SKM-1 treated with dmso at 0.1 percent for 144 hours (cell line): ENCODE results near the gene HOXA6.

Experiments
- DNase-seq: peaks from one replicate; lab custom pipeline; 2025; ENCODE audit not compliant: unreplicated experiment; lab: John Stamatoyannopoulos, UW

HOXA6 gene

DNA sequence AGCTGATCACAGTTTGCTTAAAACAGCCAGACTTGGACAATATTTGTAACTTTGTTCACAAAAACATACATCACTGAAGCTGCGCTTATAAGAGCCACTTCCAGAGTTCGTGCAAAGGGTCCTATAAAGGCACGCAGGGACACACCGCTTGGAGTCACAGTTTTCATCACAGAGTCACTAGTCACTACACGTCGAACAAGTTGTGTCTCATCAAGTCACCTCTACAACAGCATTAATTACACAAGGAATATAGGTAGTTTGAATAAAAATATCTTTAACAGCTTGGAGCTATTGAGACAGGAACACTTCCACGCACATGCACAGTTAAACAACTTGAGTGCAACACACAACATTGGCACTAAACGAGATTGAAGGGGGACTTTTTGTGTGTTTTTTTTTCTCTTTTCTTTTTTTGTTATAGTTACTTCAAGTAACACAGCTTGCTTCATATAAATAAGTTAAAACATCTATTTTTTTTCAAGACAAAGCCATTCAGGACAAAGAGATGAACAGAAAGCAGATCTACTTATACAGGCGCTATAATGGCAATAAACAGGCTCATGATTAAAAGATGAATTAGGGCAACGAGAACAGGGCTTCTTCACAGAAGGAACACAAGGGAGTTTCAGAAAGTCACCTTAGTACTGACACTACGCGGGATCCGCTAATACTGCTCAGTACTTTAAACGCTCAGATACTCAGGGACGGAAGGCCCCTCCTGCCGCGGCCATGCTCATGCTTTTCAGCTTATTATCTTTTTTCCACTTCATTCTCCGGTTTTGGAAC is 6.2 kb downstream of the HOXA6 start:
- DNase-seq: no peak

DNA sequence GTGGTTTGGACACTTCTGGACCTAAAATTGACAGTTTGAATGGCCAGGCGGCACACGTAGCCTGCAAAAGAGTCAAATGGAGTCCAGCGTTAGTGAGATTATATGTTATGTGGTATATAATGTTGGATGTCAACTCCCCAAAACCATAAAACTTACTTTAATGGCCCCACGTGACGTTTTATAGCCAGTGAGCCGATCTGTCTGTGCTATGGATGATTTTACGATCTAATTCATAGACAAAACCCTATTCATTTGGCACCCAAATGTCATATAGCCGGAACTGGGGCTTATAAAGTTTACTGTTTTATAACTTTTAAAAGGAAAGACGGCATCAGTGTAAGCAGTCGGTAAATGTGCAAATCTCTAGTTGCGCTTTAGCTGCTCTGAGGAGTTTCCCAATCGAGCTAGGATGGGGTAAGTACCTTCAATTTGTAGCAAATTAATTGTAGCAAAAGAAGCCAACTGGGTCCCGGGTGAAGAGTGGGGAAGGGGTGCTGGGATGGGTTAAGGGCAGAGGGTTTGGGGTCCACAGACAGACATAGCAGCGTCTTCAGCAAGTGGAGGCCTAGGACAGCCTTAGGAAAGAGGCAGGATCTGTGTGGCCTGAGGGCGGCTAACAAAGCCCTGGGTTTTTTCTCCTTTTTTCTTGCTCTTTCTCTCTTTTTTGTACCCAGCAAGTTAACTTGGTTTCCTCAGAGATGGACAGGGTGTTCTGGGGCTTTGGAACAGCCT is 7.3 kb downstream of the HOXA6 start:
- DNase-seq: no peak

DNA sequence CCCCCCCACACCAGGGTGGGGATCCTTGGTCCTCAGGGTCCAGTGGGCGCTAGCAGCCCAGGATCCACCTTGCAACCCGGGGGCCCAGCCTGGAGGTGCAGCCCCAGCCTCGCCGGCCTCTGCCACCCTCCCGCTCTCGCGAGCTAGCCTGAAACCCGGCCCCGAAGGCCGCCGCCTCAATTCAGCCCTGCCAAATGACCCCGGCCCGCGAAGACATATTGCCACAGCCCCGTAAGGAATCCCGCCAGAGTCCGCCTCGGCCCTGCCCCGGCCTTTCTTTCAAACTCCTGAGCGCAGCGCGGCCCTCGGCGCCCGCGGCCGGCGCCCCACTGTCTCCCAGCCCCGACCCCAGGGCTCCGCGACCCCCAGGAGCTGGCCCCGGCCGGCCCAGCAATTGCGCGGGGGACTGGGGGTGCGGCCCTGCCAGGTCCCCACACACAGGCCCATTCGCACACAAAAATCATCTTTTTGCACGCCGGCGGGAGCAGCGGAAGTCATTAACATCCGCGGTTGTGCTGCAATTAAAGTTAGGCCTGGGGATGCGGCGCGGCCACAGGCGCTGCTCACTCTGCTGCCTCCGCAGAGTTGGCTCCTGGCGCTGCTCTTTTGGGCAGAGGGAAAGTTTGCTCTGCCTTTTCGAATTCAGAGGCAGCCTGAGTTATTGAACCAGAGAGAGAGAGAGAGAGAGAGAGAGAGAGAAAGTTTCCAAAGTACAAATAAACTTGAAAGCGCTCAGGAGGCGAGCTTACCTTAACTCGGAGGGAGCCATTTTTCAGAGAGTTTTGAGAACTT is 8.0 kb downstream of the HOXA6 start:
- no peak for DNase-seq

DNA sequence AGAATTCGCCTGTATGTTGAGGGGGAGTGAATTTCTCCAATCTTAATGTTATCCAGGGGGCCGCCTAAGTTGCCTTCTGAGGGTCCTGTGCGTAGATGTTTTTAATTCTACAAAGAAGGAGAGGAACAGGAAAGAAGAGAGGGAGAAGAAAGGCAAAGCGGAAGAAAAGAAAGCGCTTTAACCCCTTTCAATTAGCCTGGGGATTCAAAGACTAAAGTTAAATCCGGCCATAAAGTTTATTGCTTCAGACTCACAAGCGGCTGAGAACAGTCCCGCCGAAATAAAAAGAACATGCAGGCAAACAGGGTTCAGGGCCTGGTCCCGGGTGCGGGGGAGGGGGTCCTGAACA is 8.6 kb downstream of the HOXA6 start:
- DNase-seq: no peak

DNA sequence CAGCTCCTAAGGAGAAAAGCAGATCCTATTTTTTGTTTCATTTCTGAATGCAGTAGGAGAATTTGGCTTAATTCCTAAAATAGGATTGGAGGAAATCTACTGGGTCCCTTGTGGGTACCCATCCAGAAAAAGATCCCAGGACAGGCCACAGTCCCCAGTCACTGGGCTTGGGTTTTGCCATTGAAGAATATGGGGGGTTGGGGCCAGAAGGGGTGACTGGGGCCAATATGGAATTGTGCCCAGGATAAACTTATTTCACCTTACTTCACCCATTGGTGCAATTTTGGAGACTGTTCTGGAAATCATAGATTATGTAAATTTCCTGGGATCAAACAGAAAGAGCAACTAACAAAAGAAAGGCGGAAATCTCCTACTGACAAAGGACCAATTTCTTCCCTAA is 9.1 kb downstream of the HOXA6 start:
- DNase-seq: no peak

DNA sequence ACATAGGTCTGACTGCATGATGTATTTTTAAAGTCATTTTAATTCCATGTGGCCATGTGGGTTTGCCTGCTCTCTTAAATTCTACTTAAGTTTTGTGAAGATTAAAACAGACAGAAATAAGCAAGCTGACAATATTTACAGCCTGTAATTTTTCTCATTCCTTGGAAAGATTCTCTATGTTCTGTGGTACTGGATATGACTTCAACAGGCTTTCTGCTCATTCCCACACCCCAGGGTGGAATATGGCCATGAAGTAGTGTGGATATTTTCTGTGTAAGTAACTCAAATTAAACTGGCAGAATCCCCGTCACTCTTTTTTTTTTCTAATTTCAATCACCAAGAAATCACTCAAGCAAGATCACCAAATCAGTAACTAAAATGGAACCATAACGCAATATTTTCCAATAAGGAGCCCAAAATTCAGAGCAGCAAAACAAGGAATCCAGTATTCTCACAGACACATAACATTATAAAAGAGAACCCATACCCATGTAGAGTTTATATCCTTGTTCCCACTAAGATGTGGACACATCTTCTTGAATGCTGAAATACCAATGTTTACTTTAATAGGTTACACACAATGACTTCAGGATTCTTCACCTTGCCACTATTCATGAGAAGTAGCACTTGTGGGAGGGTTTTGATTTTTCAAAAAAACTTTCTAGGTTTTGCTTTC is 9.8 kb downstream of the HOXA6 start:
- no peak for DNase-seq

DNA sequence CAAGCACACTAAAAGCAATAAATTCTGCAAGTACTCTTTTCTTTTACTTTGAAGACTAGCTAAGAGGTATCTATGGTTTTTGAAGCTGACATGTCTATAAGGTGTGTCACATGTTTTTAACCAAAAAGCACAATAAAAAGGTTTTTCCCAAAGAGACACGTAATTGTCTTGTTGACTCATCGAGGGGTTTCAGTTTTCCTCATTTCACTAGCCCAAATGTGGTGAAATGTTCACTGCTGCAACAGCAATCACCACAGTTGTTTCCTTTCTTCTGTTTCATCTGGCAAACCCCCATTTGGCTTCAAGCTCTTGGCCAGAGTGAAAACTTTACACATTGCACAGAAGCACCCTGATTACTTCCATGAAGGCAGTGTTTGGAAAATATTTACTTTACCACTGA is 13.2 kb downstream of the HOXA6 start:
- peak; percentile 53 for DNase-seq

DNA sequence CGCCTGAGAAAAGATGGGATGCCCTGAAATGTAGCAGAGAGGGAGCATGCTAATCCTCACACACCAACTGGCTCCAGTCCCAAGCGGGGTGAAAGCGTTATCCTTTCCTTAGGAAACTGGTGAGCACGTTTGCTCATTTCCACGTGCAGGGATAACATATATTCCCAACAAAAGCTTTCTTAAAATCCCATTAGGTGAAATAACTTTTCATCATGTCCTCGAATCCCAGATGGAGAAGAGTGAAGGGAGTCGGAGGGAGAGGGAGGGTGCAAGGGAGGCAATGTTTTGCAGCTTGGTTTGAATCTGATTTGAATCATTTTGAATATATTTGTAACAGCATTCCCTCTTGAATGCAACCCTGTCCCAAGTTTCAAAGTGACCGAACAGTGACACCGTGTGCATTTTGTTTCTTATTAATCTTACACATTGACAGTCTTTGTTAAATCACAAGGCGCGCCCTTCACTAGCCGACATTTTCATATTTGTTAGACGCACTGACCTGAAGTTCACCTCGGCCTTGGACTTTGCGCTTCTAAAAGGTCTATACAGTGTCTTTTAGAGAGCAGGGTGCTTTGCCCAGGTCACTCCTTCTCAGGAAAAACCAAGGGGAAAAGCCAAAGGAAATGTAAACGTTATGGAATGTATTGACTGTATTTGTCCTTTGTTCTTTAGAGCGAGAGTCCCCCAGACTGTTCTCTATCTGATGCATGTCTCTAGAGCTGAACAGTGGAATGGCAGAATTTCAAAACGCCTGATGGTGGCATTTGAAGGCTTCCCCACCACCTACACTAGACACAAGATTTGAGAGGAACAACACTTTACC is 14.0 kb downstream of the HOXA6 start:
- DNase-seq: no peak

DNA sequence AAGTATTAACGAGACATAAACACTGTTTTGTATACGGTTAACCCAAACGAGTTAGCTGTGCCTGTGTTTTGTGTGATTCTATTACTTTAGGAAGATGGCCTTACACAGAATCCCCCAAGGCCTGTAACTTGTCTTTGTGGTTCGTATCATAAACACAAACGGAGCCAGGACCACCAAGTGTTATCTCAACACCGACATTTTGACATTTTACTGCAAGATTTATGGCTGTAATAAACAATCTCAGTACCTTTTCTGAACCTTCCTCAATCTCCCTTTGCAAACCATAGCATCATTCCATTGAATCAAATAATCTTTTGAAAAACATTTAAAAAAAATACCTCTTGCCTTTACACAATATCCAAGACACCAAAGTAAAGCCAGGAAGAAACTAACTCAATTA is 14.6 kb downstream of the HOXA6 start:
- DNase-seq: no peak

DNA sequence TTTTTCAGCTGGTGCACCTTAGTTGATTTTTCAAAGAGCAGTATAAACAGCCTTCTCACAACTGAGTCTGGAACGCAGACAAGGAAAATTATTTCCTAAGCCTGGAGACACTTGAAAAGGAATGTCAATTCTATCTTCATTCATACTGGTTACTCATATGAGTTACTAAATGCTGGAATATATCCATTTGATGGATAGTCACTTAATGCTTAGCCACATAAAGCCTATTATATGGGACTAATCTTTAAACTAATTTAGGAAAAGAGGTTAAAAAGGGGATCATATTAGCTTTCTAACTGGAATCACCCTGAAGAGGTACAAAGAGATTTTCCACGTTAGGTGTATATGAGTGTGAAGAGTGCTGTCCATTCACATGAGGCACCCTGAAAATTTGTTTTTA is 15.4 kb downstream of the HOXA6 start:
- no peak for DNase-seq

DNA sequence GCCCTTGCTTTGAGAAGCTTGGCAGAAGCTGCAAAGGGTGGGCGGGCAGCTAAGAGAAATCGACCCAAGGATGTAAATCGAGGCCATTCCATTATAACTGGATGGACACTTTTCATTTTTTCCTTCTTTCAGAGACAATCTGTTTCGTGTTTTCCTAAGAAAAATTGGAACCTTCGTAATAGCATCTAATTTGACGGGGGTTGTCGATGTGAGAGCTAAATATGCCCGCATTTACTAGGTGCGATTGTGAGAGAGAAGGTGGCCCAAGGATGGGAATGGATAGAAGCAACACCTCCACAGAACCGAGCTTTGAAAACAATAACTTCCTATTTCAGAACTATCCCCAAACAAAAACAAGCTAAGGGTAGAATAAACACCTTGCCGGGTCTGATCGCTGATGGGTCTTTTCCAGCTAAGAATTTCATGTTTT is 16.2 kb downstream of the HOXA6 start:
- no peak for DNase-seq

DNA sequence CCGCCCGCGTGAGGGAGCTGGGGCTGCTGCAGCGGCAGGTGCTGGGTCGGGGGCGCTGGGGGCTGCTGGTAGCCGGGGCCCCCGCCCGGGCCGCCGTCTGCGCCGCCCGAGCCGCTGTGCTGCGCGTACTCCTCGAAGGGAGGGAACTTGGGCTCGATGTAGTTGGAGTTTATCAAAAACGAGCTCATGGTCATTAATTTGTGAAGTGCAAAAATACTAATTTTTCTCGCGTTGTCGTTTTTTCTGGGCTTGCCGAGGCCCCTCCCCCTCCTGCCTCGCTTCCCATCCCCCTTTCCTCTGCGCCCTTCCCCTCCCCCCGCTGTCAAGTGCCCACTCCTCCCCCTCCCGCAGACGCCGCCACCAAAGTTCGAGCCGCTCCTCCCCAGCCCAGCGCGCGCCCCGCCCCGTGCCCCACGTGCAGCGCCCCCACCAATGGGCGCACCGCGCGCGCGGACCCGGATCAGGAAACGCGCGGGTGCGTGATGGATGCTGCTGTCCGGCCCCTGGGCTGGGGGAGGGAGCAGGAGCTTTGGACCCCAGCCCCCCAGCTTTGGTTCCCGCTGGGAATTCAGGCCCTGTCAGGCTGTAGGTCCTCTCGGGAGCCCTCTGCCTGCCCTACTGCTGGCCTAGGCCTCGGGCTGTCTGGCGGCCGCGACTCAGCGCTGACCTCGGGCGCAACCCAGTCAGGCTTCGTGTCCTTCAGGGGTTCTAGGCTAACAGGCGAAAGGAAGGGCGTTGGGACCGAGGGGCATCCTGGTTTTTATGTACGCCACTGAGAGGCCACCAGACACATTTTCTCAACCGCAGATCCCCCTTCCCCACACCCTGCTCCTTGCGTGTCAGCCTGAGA is 16.8 kb downstream of the HOXA6 start, which contains the start of gene HOXA4:
TSS of gene HOXA4 (minus strand) at position 218 of the 850 bp plus-strand sequence. CDS start at position 194, 24 bp downstream.
- DNase-seq: peak; percentile 62

DNA sequence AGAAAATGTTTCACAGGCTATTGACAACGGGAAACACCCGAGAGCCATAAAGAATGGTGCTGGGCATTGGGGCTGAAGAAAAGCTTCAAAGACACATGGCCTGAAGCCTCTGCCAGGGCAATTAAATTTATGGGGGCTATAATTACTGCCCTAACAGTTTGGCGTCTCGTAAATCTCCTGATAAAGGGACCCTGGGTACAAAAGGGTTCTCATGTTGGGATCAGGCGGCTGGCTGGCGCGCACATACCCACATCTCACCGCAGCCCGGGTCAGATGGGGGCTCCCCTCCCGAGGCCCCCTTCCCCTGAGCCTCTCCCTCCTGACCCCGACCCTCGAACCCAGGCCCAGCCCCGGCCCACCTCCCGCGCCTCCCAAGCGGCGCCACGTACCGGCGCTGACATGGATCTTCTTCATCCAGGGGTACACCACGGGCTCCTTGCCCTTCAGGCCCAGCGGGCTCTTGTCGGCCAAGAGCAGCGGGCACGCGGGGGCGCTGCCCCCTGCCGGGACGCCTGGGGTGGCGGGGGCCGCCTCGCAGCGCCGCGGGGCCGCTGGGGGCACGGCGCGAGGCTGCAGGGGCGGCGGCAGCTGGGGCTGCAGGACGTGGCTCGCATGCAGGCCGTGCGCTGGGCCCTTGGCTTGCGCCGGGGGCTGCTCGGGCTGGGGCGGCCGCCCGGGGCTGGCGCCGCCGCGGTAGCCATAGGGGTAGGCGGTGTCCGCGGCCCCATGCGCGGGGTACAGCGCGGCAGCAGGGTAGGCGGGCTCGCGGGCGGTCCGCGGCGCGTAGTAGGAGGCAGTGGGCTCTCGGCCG is 17.6 kb downstream of the HOXA6 start:
- DNase-seq: peak; percentile 14

DNA sequence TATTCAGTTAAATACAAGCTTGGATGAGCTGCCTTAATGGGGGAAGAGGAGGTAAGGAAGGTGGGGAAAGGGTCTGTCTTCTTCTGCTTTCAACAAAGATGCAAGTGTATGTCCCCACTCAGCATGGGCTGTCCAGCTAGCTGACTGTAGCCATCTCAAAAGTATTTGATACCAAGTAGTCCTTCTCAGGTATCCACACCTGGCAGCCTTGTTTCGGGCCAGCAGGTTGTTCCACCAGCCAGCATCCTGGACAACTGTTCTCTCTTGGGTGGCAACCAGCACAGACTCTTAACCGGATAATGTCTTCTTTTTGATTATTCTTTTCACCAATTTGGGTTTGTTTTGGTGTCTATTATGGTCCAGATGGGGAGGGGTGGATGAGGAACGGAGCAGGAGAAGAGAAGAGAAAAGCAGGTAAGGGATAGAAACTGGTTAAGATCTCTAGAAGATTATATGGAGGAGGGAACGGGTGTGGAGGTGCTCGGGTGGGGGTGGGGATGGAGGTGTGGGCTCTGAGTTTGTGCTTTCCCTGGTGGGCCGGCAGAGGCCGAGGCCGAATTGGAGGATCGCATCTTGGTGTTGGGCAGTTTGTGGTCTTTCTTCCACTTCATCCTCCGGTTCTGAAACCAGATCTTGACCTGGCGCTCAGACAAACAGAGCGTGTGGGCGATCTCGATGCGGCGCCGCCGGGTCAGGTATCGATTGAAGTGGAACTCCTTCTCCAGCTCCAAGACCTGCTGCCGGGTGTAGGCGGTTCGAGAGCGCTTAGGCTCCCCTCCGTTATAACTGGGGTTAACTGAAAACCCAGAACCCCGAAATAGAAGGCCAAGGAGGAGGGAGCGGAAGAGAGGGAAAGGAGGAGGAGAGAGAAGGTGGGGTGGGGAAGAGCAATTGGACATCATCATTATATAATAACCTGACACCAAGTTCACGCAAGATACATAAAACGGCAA is 18.5 kb downstream of the HOXA6 start:
- DNase-seq: no peak

DNA sequence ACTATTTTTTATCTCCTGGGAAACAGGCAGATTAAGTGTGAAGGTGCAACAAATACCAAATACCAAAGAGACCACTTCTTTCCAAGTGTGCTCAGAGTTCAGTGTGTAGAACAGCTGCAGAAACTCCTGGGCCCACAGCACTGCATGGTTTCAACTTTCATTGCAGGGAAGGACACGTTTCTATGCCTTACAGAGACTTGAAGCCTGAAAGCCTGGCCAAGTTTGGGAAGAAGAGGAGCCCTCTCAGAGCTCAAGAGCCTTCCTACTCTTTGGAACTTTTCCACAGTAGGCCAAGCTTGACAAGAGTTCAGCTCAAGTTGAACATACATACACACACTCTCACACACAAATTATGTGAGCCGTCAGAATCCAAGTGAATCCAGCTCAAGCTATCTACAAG is 19.5 kb downstream of the HOXA6 start:
- no peak for DNase-seq

DNA sequence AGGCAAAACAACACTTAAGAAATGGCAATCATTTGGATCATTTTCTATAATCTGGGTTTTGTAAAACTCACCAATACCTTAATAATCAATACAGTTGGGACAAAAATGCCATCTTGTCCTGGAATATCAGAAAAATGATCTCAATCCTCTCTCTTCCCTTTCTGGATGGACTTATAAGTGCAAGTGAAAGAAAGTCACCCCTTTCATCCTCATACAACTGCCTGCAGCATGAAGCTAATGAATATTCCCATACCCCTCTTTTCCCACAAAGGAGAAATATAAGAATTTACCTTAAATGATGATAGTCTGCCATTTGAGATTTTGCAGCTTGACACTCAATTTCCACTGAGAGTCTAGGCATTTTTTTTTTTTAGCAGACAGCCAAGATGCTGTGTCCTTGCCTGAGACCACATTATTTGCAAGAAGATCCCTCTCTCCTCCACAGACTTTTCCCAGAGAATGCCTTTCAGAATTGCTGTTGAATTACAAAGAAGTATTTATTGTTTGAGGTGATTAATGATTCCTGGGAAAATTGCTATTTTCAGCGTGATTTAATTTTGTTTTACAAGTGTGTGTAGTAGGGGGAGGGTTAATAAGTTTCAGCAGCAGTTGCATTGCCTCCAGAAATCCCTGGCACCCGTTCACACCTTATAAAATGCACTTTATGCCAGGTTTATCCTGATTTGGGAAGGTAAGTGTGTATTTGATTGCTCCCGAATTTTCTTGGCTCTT is 20.8 kb downstream of the HOXA6 start:
- no peak for DNase-seq

DNA sequence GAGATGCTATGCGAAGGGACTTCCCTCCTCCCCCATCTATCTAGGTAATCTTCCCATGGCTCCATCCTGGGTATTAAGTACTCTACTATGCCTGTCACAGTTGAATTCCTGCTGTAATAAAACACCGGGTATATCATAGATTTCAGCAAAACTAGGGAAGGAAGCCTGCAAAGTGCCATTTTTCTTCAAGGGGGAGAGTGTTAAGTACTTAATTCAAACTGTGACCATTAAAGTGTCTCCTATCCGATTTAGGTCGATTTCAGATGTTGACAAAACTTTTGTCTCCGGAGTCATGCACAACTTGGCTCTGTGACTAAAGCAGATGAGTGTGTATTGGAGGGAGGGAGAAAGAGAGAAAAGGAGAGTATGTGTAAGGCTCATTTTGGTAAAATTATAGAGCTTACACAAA is 21.6 kb downstream of the HOXA6 start:
- no peak for DNase-seq
